GM23248 (cell line): ENCODE data around the gene TTLL5. TPM values are rescaled to one million over a fixed set of nuclear protein-coding genes. Genes with fewer than 3 reads are reported as not detected.
A peak's percentile ranks its signal among the peaks of the same experiment; 100 is the strongest.

Experiments used
- DNase-seq: peaks from one replicate; pipeline ENCODE4 v3.0.0-alpha.2; 2015
- H2AFZ ChIP-seq: fragments of 200-600 bp; sonication (generic); 2 replicates; pipeline ENCODE4 v1.6.1; 2016; ENCODE audit warnings: antibody characterized with exemption
- H3F3A ChIP-seq: fragments of 200-600 bp; sonication (generic); 2 replicates; pipeline ENCODE4 v1.6.1; 2016; ENCODE audit warnings: mild to moderate bottlenecking, antibody characterized with exemption, mixed run types; ENCODE audit not compliant: insufficient read depth
- H3K27ac ChIP-seq: fragments of 200-600 bp; sonication (generic); 2 replicates; pipeline ENCODE4 v1.5.1; 2016; ENCODE audit warnings: mild to moderate bottlenecking
- H3K27me3 ChIP-seq: fragments of 200-600 bp; sonication (generic); replicated peaks from 2 replicates; pipeline ENCODE4 v1.6.1; 2016; ENCODE audit warnings: mild to moderate bottlenecking; ENCODE audit not compliant: insufficient read depth
- H3K36me3 ChIP-seq: fragments of 200-600 bp; sonication (generic); 2 replicates; pipeline ENCODE4 v1.6.1; 2016; ENCODE audit warnings: low read depth, mild to moderate bottlenecking
- H3K4me1 ChIP-seq: fragments of 200-600 bp; sonication (generic); 2 replicates; pipeline ENCODE4 v1.6.1; 2016; ENCODE audit warnings: mild to moderate bottlenecking; ENCODE audit not compliant: insufficient read depth
- H3K4me2 ChIP-seq: fragments of 200-600 bp; sonication (generic); one replicate; pipeline ENCODE4 v1.6.1; 2016; ENCODE audit warnings: mild to moderate bottlenecking; ENCODE audit not compliant: unreplicated experiment
- H3K4me3 ChIP-seq: fragments of 200-600 bp; sonication (generic); 2 replicates; pipeline ENCODE4 v1.5.1; 2016; ENCODE audit warnings: mild to moderate bottlenecking
- H3K79me2 ChIP-seq: fragments of 200-600 bp; sonication (generic); 2 replicates; pipeline ENCODE4 v1.6.1; 2016; ENCODE audit warnings: mild to moderate bottlenecking; ENCODE audit not compliant: insufficient read depth
- H3K9ac ChIP-seq: fragments of 200-600 bp; sonication (generic); 2 replicates; pipeline ENCODE4 v1.6.1; 2016; ENCODE audit warnings: mild to moderate bottlenecking
- H3K9me2 ChIP-seq: fragments of 200-600 bp; sonication (generic); 2 replicates; pipeline ENCODE4 v1.6.1; 2016; ENCODE audit warnings: mixed run types, mild to moderate bottlenecking, moderate library complexity; ENCODE audit not compliant: insufficient read depth
- H3K9me3 ChIP-seq: fragments of 200-600 bp; sonication (generic); one replicate; pipeline ENCODE4 v1.6.1; 2017; ENCODE audit warnings: low read depth
- H4K20me1 ChIP-seq: fragments of 200-600 bp; sonication (generic); 2 replicates; pipeline ENCODE4 v1.6.0; 2016; ENCODE audit not compliant: insufficient read depth
- EZH2 ChIP-seq: fragments of 200-600 bp; sonication (generic); IDR thresholded peaks from 2 replicates; pipeline ENCODE4 v1.6.1; 2018; ENCODE audit warnings: antibody characterized with exemption, mild to moderate bottlenecking; ENCODE audit not compliant: insufficient read depth, poor library complexity, severe bottlenecking
- EZH2phosphoT487 ChIP-seq: fragments of 200-600 bp; sonication (generic); IDR thresholded peaks from 2 replicates; pipeline ENCODE4 v1.6.1; 2018; ENCODE audit warnings: antibody characterized with exemption, moderate library complexity, mild to moderate bottlenecking, low read depth; ENCODE audit not compliant: insufficient read depth
- WGBS, 2 experiments: methylation state at CpG; one replicate each; pipeline ENCODE4 v1.1.6; 2015 to 2017; ENCODE audit warnings: low lambda C conversion rate in 2 of 2, low coverage in 1 of 2; ENCODE audit errors: missing lambda C conversion rate in 2 of 2; 5-methylcytosine and 5-hydroxymethylcytosine counted together
- in situ Hi-C: fragments of 300-500 bp; cut with MboI; formaldehyde crosslinking; loops from 2 replicates; pipeline ENCODE4 v1.15.0; 2020
- polyA plus RNA-seq: library from polyadenylated mRNA; unstranded; fragments of >200 nt; fragmentation: Nextera tagmentation; extraction: Ambion mirVana; gene quantifications from 2 replicates; pipeline ENCODE4 v1.2.1, GENCODE V29; 2016
- total RNA-seq: library from RNA; depleted of rRNA; stranded (reverse); fragments of >200 nt; shearing (Covaris generic); gene quantifications from 2 replicates; pipeline ENCODE4 v1.2.3, GENCODE V29; 2014; rRNA removed

Gene TTLL5
- total RNA-seq (14.8 and 17.8 TPM in 2 replicates), polyA plus RNA-seq (14.3 and 14.6 TPM in 2 replicates)

- Histone ChIP-seq H3F3A (no peaks in the 10 kb centered on the region), H3K27me3 (no peaks in the 10 kb centered on the region), H3K79me2 (peaks cover 33% of the 10 kb centered on the region), H3K27ac (peak within 1 kb of the TSS; percentile 75), H3K4me1 (peaks cover 7% of the 10 kb centered on the region; the same call in 1 of the 2 replicates), H3K4me2 (peak within 1 kb of the TSS; percentile 89), H3K36me3 (no peaks in the 10 kb centered on the region; the same call in 1 of the 2 replicates), H3K4me3 (peak within 1 kb of the TSS; percentile 96), H3K9ac (peak within 1 kb of the TSS; percentile 89), H3K9me2 (no peaks in the 10 kb centered on the region), H3K9me3 (no peaks in the 10 kb centered on the region), H2AFZ (peak within 1 kb of the TSS; percentile 98), H4K20me1 (no peaks in the 10 kb centered on the region)
- TF ChIP-seq EZH2phosphoT487 (no peak), EZH2 (no peak)
- in situ Hi-C loops = no loop called here
- peak; percentile 99 for DNase-seq
- 0% methylated on average over 58 to 60 of the region's 60 CpGs for WGBS, 2 experiments
Measured at GRCh38 chr14:75660630-75661498, at the start of gene TTLL5, which contains the start of gene ERG28. Gene TTLL5 (plus strand): TSS chr14:75661246. CDS start chr14:75663150, 1,904 bp downstream. Gene ERG28 (minus strand): TSS chr14:75660876. CDS start chr14:75657502, 3,374 bp downstream.

DNA sequence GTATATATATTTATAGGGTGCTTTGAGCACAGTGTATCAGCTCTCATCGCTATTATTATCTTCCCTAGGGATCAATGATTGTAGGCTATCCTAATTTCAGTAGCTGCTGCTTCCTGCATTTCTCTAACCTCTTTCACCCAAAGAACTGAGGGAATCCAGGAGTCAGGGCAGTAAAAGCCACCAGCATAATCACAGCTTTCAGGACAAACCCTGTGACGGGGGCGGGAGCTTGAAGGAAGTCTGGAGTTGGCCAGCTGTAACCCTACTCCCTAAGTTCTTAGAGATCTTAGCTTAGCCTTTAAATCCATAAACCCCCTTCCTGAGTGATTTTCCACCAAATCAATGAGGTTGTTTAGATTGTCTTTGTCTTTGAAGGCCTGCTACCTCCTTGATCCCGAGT is 48.9 kb upstream of the TTLL5 start:
- H3K9me3 ChIP-seq = no peaks in the 10 kb centered on the region
- H3K9me2 ChIP-seq = no peaks in the 10 kb centered on the region
- no peaks in the 10 kb centered on the region for H4K20me1 ChIP-seq
- no peak overlapping the region for H2AFZ ChIP-seq
- TF ChIP-seq EZH2phosphoT487 = no peak
- TF ChIP-seq EZH2 = no peak
- H3K4me3 ChIP-seq = no peak overlapping the region
- H3K36me3 ChIP-seq = no peaks in the 10 kb centered on the region
- no peak overlapping the region for H3K27ac ChIP-seq
- DNase-seq = no peak
- H3K4me1 ChIP-seq = no peaks in the 10 kb centered on the region
- peaks cover 10% of the 10 kb centered on the region for H3K27me3 ChIP-seq
- WGBS, 2 experiments = 63 to 64% methylated on average over 4 of the region's 4 CpGs
- in situ Hi-C loops = no loop called here
- H3K79me2 ChIP-seq = no peaks in the 10 kb centered on the region
- no peak overlapping the region for H3K9ac ChIP-seq
- no peak overlapping the region for H3K4me2 ChIP-seq
- no peaks in the 10 kb centered on the region for H3F3A ChIP-seq

- Histone ChIP-seq H3K27ac (no peak overlapping the region), H3F3A (no peaks in the 10 kb centered on the region), H2AFZ (no peak overlapping the region), H3K79me2 (no peaks in the 10 kb centered on the region), H4K20me1 (no peaks in the 10 kb centered on the region), H3K36me3 (no peaks in the 10 kb centered on the region), H3K27me3 (peaks cover 10% of the 10 kb centered on the region), H3K9me3 (no peaks in the 10 kb centered on the region), H3K9me2 (no peaks in the 10 kb centered on the region), H3K9ac (no peak overlapping the region), H3K4me3 (no peak overlapping the region), H3K4me2 (no peak overlapping the region), H3K4me1 (no peaks in the 10 kb centered on the region)
- DNase-seq = no peak
- TF ChIP-seq EZH2 (no peak), EZH2phosphoT487 (no peak)
- in situ Hi-C loops = no loop called here
- 40 to 45% methylated on average over 4 of the region's 4 CpGs for WGBS, 2 experiments
Measured at GRCh38 chr14:75614179-75614578, 46.9 kb upstream of the TTLL5 start.

- no peak overlapping the region for H3K4me2 ChIP-seq
- in situ Hi-C loops = no loop called here
- 55 to 60% methylated on average over 4 of the region's 4 CpGs for WGBS, 2 experiments
- no peak overlapping the region for H3K4me3 ChIP-seq
- DNase-seq = no peak
- peaks cover 4% of the 10 kb centered on the region for H3K27me3 ChIP-seq
- H3F3A ChIP-seq = no peaks in the 10 kb centered on the region
- no peaks in the 10 kb centered on the region for H3K79me2 ChIP-seq
- no peaks in the 10 kb centered on the region for H4K20me1 ChIP-seq
- no peak overlapping the region for H2AFZ ChIP-seq
- H3K9me3 ChIP-seq = no peaks in the 10 kb centered on the region
- H3K9ac ChIP-seq = no peak overlapping the region
- H3K9me2 ChIP-seq = no peaks in the 10 kb centered on the region
- H3K27ac ChIP-seq = no peak overlapping the region
- TF ChIP-seq EZH2 (no peak), EZH2phosphoT487 (no peak)
- no peaks in the 10 kb centered on the region for H3K36me3 ChIP-seq
- H3K4me1 ChIP-seq = no peaks in the 10 kb centered on the region
Measured at GRCh38 chr14:75615200-75615599, 45.8 kb upstream of the TTLL5 start.
